Measurements from ENCODE around the gene ZNF428. TPM values are rescaled to one million over a fixed set of nuclear protein-coding genes. Genes with fewer than 3 reads are reported as not detected.
A peak's percentile ranks its signal among the peaks of the same experiment; 100 is the strongest.

The ZNF428 gene
- total RNA-seq, 1 donor from 2014 or later: 37.3 TPM

DNA sequence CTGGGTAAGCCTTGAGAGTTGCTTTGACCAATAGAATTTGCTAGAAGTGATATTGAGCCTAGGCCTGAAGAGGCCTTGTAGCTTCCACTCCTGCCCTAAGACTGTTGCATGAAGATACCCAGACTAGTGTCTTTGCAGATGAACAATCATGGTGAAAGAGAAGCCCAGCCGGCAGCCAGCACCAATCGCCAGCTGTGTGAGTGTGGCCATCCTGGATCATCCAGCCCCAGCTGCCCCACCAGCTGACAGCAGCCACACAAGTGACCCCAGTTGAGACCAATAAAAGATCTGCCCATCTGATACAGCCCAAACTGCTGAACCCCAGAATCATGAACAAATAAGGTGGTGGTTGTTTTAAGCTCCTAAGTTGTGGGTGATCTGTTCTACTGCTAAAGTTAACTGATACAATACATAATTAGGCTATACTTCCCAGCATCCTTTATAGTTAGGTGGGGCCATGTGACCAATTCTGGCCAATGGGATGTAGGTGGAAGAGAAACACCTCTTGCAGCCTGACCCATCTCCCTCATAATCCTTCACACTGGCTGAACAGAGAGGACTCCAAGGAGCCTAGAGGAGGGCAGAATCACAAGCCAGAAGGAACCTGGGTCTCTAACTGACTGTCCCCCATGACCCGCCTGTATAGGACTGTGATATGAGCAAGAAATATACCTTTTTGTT is 9.4 kb upstream of the ZNF428 start:
- H3K36me3 ChIP-seq: no peaks in the 10 kb centered on the region
- H3K27ac ChIP-seq: no peak overlapping the region
- H3K27me3 ChIP-seq: no peaks in the 10 kb centered on the region
- H3K4me3 ChIP-seq: no peak overlapping the region
- intact Hi-C loops (cut with DNase I): no loop called here
- TF ChIP-seq, protein P1, sequence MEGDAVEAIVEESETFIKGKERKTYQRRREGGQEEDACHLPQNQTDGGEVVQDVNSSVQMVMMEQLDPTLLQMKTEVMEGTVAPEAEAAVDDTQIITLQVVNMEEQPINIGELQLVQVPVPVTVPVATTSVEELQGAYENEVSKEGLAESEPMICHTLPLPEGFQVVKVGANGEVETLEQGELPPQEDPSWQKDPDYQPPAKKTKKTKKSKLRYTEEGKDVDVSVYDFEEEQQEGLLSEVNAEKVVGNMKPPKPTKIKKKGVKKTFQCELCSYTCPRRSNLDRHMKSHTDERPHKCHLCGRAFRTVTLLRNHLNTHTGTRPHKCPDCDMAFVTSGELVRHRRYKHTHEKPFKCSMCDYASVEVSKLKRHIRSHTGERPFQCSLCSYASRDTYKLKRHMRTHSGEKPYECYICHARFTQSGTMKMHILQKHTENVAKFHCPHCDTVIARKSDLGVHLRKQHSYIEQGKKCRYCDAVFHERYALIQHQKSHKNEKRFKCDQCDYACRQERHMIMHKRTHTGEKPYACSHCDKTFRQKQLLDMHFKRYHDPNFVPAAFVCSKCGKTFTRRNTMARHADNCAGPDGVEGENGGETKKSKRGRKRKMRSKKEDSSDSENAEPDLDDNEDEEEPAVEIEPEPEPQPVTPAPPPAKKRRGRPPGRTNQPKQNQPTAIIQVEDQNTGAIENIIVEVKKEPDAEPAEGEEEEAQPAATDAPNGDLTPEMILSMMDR (IDR thresholded peaks at IDR 0.05): no peak
- DNase-seq (ENCODE audit: low spot score in 2 of 2): no peak
- H3K9me3 ChIP-seq: no peaks in the 10 kb centered on the region
- H3K4me1 ChIP-seq: no peaks in the 10 kb centered on the region

DNA sequence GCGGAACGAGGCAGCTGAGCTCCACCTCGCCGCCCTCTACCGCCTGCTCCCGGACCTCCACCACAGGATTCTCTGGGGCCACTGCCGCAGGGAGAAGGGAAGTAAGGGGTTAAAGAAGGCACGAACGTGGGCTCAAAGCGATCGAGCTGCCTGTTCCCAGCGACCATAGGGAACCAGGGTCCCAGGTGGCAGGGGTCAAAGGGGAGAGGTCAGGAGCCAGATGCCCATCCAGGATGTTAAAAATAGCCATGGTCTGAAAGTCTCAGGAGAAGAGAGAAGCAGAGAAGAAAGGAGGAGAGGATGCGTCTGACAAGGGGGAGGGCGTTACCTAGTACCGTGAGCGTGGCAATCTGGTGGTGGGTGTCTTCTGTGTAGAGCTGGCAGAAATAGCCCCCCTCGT is 7.4 kb upstream of the ZNF428 start:
- Histone ChIP-seq H3K27me3 (no peaks in the 10 kb centered on the region), H3K4me1 (no peaks in the 10 kb centered on the region), H3K9me3 (no peaks in the 10 kb centered on the region), H3K27ac (no peak overlapping the region), H3K36me3 (no peaks in the 10 kb centered on the region), H3K4me3 (no peak overlapping the region)
- intact Hi-C loops (cut with DNase I): no loop called here
- DNase-seq (ENCODE audit: low spot score in 2 of 2): no peak
- TF ChIP-seq, protein P1 (IDR thresholded peaks at IDR 0.05): no peak

DNA sequence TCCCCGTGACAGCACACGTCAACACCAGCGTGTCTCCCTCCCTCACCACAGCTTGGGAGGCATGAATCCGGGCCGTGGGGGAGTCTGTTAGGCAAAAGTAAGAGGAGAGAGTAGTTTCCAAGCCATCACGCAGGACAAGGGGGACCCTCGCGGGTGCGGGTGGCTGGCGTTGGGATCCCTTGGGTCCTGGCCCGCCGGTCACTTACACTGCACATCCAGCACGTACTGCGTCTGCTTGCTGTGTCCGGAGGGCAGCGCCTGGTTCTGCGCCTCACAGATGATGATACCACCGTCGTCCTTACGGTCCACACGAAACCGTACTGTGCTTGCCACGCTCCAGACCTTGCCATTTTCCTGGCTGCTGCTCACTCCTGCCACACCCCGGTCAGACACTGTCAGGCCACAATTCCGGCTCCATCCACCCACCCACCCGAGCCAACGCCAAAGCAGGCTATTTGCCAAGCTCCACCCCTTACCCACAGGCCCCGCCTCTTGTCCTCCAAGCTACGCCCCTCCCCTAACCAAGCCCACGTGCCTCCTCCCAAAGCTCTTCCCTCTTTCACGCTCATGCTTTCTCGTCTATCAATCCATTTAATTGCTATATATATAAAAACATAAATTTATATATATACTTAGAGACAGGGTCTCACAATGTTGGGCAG is 6.6 kb upstream of the ZNF428 start:
- H3K36me3 ChIP-seq: no peaks in the 10 kb centered on the region
- H3K27ac ChIP-seq: no peak overlapping the region
- no peak for DNase-seq (ENCODE audit: low spot score in 2 of 2)
- TF ChIP-seq, protein P1 (IDR thresholded peaks at IDR 0.05): no peak
- no peak overlapping the region for H3K4me3 ChIP-seq
- no peaks in the 10 kb centered on the region for H3K9me3 ChIP-seq
- no peaks in the 10 kb centered on the region for H3K27me3 ChIP-seq
- intact Hi-C loops (cut with DNase I): no loop called here
- no peaks in the 10 kb centered on the region for H3K4me1 ChIP-seq

DNA sequence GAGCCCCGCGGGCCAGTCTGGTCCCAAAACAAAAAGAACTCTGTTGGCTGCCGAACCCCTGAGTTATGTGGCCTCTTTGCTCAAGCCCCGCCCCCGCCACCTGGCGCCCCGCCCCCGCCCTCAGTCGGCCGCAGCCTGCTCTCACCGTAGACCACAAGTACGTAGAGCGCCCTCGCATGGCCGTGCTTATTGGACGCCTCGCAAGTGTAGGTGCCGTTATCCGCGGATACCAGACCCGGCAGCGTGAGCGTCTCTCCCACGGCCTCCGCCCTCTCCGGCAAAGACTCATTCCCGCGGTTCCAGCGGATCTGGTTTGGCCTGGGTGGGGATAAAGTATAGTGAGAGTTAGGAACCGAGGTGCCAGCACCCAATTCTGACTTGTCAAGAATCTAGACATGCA is 5.5 kb upstream of the ZNF428 start:
- H3K4me3 ChIP-seq: no peak overlapping the region
- intact Hi-C loops (cut with DNase I): no loop called here
- H3K4me1 ChIP-seq: peaks cover 0 to 7% of the 10 kb centered on the region in 2 donors
- H3K9me3 ChIP-seq: no peaks in the 10 kb centered on the region
- no peaks in the 10 kb centered on the region for H3K36me3 ChIP-seq
- peak; percentile 27 to 71 for DNase-seq (ENCODE audit: low spot score in 2 of 2)
- TF ChIP-seq, protein P1 (IDR thresholded peaks at IDR 0.05): no peak
- H3K27ac ChIP-seq: no peak overlapping the region
- no peaks in the 10 kb centered on the region for H3K27me3 ChIP-seq

DNA sequence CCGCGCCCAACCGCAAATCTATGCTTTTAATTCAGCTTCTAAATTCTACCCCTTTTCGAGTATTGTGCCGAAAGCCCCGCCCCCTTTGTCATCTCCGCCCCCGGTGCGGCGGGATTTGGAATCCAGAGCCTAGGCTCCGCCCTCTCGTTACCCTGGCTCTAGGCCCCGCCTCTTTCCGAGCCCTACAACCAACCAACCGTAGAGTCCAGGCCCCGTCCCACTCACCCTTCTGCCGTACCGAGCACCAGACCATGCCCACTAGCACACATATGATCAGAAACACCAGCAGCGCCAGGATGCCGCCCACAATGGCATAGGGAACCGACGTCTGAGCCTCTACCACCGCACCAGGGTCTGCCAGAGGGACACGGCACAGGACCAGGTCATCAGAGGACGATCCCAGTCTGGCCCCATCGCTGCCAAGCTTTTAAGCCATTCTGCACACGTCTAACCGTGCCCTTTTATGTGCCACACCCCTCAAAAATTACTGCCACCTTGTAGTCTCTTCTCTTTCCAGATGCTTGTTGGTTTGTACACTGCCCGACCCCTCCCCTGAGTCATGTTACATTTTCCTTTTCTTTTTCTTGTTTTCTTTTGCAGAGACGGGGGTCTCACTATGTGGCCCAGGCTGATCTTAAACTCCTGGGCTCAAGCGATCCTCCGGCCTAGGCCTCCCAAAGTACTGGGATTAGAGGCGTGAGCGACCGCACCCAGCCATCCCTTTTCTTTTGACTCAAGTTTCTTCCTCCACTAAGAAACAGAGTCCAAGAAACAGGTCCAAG is 4.7 kb upstream of the ZNF428 start:
- TF ChIP-seq, protein P1 (IDR thresholded peaks at IDR 0.05): no peak
- intact Hi-C loops (cut with DNase I): no loop called here
- no peak for DNase-seq (ENCODE audit: low spot score in 2 of 2)
- no peaks in the 10 kb centered on the region for H3K27me3 ChIP-seq
- no peak overlapping the region for H3K4me3 ChIP-seq
- H3K27ac ChIP-seq: no peak overlapping the region
- H3K4me1 ChIP-seq: peaks cover 0 to 7% of the 10 kb centered on the region in 2 donors
- no peaks in the 10 kb centered on the region for H3K9me3 ChIP-seq
- no peaks in the 10 kb centered on the region for H3K36me3 ChIP-seq
